H1 (cell line): ENCODE data around the gene COPZ1. TPM values are rescaled to one million over a fixed set of nuclear protein-coding genes. Genes with fewer than 3 reads are reported as not detected.

Experiments
- CTCF ChIA-PET: fragments of 300-600 bp; sonication (Branson Sonifier 250); formaldehyde crosslinking; loops from one replicate; lab custom pipeline; 2021; ENCODE audit not compliant: partially characterized antibody; lab: Charles Lee
- POLR2A ChIA-PET: fragments of 300-600 bp; sonication (Branson Sonifier 250); formaldehyde crosslinking; loops from one replicate; lab custom pipeline; 2021; ENCODE audit warnings: inconsistent platforms; ENCODE audit not compliant: partially characterized antibody; lab: Charles Lee
- DNase-seq, 2 experiments: peaks; one replicate each; pipeline versions ENCODE4 v3.0.0 to v3.0.0-alpha.2; 2010 to 2022; ENCODE audit warnings: low spot score in 2 of 2, low read depth in 1 of 2, mixed read lengths in 1 of 2
- FAIRE-seq: peaks from 2 replicates; lab custom pipeline; 2011; peaks lifted over from hg19 to GRCh38; lab: Jason Lieb, UNC
- H2AFZ ChIP-seq: 2 replicates; pipeline ENCODE4 v1.8.1; 2012; ENCODE audit warnings: low read length, inconsistent platforms
- H2AK5ac ChIP-seq: 2 replicates; pipeline ENCODE4 v1.6.1; 2013; ENCODE audit warnings: low read depth, low read length
- H2BK120ac ChIP-seq: replicated peaks from 2 replicates; pipeline ENCODE3; 2013; ENCODE audit warnings: low read depth, low read length, inconsistent platforms
- H2BK12ac ChIP-seq: 2 replicates; pipeline ENCODE4 v1.6.1; 2013; ENCODE audit warnings: low read depth, low read length
- H2BK15ac ChIP-seq: 2 replicates; pipeline ENCODE4 v1.6.1; 2013; ENCODE audit warnings: low read length
- H2BK20ac ChIP-seq: 2 replicates; pipeline ENCODE4 v1.6.1; 2013; ENCODE audit warnings: low read length
- H2BK5ac ChIP-seq: 2 replicates; pipeline ENCODE4 v1.6.1; 2013; ENCODE audit warnings: low read depth, low read length
- H3K14ac ChIP-seq: 2 replicates; pipeline ENCODE4 v1.6.1; 2013; ENCODE audit warnings: inconsistent platforms; ENCODE audit not compliant: insufficient read length
- H3K18ac ChIP-seq: 2 replicates; pipeline ENCODE4 v1.6.1; 2013; ENCODE audit warnings: low read length; ENCODE audit errors: extremely low read depth
- H3K23ac ChIP-seq: 2 replicates; pipeline ENCODE4 v1.6.1; 2013; ENCODE audit warnings: inconsistent platforms; ENCODE audit not compliant: insufficient read length
- H3K23me2 ChIP-seq: 2 replicates; pipeline ENCODE4 v1.6.1; 2013; ENCODE audit warnings: low read depth, low read length
- H3K27ac ChIP-seq: 2 replicates; pipeline ENCODE4 v1.6.1; 2011; ENCODE audit warnings: low read depth, low read length, inconsistent platforms
- H3K27me3 ChIP-seq, 4 experiments: replicated peaks in 1 of 4; 1 replicate in 1 of 4; 2 replicates in 3 of 4; pipeline versions ENCODE4 v1.6.1 to v1.8.1; 2011 to 2013; ENCODE audit warnings: low read length in 3 of 4, mild to moderate bottlenecking in 3 of 4, inconsistent platforms in 2 of 4, mixed read lengths in 2 of 4, moderate library complexity in 1 of 4; ENCODE audit not compliant: control insufficient read depth in 3 of 4, insufficient read depth in 3 of 4; ENCODE audit errors: extremely low read depth in 1 of 4
- H3K36me3 ChIP-seq, 4 experiments: 2 replicates each; pipeline versions ENCODE4 v1.6.1 to v1.8.1; 2011 to 2013; ENCODE audit warnings: mild to moderate bottlenecking in 4 of 4, low read length in 3 of 4, moderate library complexity in 2 of 4, control low read depth in 1 of 4, inconsistent platforms in 1 of 4; ENCODE audit not compliant: insufficient read depth in 4 of 4, control insufficient read depth in 2 of 4
- H3K4ac ChIP-seq: replicated peaks from 2 replicates; pipeline ENCODE3; 2013; ENCODE audit warnings: low read length, low read depth, mixed read lengths, inconsistent platforms; ENCODE audit not compliant: insufficient read length
- H3K4me1 ChIP-seq, 4 experiments: replicated peaks in 1 of 4; 1 replicate in 1 of 4; 2 replicates in 3 of 4; pipeline versions ENCODE4 v1.6.1 to v1.8.1; 2011 to 2013; ENCODE audit warnings: low read length in 3 of 4, inconsistent platforms in 2 of 4, mixed read lengths in 1 of 4; ENCODE audit not compliant: insufficient read depth in 4 of 4, control insufficient read depth in 3 of 4
- H3K4me2 ChIP-seq, 2 experiments: 2 replicates each; pipeline versions ENCODE4 v1.6.1 to v1.8.1; 2011 to 2013; ENCODE audit warnings: low read depth in 2 of 2, low read length in 2 of 2, control low read depth in 1 of 2, inconsistent platforms in 1 of 2, mild to moderate bottlenecking in 1 of 2; ENCODE audit not compliant: insufficient read depth in 1 of 2
- H3K4me3 ChIP-seq, 4 experiments: fragments of 200-600, 300-600 bp in 1 of 4; sonication (generic), shearing (Covaris generic), sonication (Bioruptor Twin) in 1 of 4; 2 replicates each; pipeline versions ENCODE4 v1.5.1 to v1.8.1; 2011 to 2016; ENCODE audit warnings: low read length in 4 of 4, low read depth in 3 of 4, control low read depth in 2 of 4, inconsistent platforms in 2 of 4, mild to moderate bottlenecking in 2 of 4, mixed read lengths in 1 of 4, moderate library complexity in 1 of 4; ENCODE audit not compliant: insufficient read depth in 2 of 4; ENCODE audit errors: extremely low read depth in 1 of 4
- H3K56ac ChIP-seq: replicated peaks from 2 replicates; pipeline ENCODE3; 2013; ENCODE audit warnings: low read depth, mild to moderate bottlenecking, mixed read lengths, low read length, inconsistent platforms; ENCODE audit not compliant: insufficient read length
- H3K79me1 ChIP-seq: 2 replicates; pipeline ENCODE4 v1.6.1; 2013; ENCODE audit warnings: low read depth, low read length, control low read depth
- H3K79me2 ChIP-seq, 2 experiments: 2 replicates each; pipeline versions ENCODE4 v1.6.1 to v1.8.1; 2012 to 2013; ENCODE audit warnings: low read length in 2 of 2, mild to moderate bottlenecking in 2 of 2, inconsistent platforms in 1 of 2; ENCODE audit not compliant: insufficient read depth in 2 of 2, control insufficient read depth in 1 of 2
- H3K9ac ChIP-seq, 4 experiments: replicated peaks in 1 of 4; 1 replicate in 1 of 4; 2 replicates in 3 of 4; pipeline versions ENCODE4 v1.6.1 to v1.8.1; 2011 to 2013; ENCODE audit warnings: low read depth in 3 of 4, low read length in 3 of 4, control low read depth in 2 of 4, mild to moderate bottlenecking in 2 of 4, moderate library complexity in 2 of 4, inconsistent platforms in 1 of 4; ENCODE audit errors: extremely low read depth in 1 of 4
- H3K9me3 ChIP-seq, 2 experiments: 2 replicates each; pipeline versions ENCODE4 v1.6.1 to v1.8.1; 2012 to 2013; ENCODE audit warnings: mild to moderate bottlenecking in 2 of 2, moderate library complexity in 2 of 2, control low read depth in 1 of 2, inconsistent platforms in 1 of 2, low read depth in 1 of 2, low read length in 1 of 2, mixed read lengths in 1 of 2; ENCODE audit not compliant: insufficient read depth in 2 of 2
- H4K20me1 ChIP-seq, 2 experiments: replicated peaks in 1 of 2; 2 replicates each; pipeline versions ENCODE3 to v1.8.1; 2011 to 2013; ENCODE audit warnings: inconsistent platforms in 2 of 2, low read length in 2 of 2, mild to moderate bottlenecking in 1 of 2; ENCODE audit not compliant: insufficient read depth in 2 of 2, control insufficient read depth in 1 of 2
- H4K5ac ChIP-seq: 2 replicates; pipeline ENCODE4 v1.6.1; 2013; ENCODE audit warnings: low read length, low read depth, mixed read lengths, inconsistent platforms; ENCODE audit not compliant: insufficient read length
- H4K8ac ChIP-seq: 2 replicates; pipeline ENCODE4 v1.8.0; 2013; ENCODE audit warnings: mild to moderate bottlenecking, moderate library complexity, low read length, inconsistent platforms; ENCODE audit not compliant: insufficient read depth; ENCODE audit errors: extremely low read depth
- H4K91ac ChIP-seq: replicated peaks from 2 replicates; pipeline ENCODE3; 2013; ENCODE audit warnings: low read length, mixed read lengths, inconsistent platforms; ENCODE audit not compliant: insufficient read length
- ASH2L ChIP-seq: fragments of 200-600, 300-600 bp; sonication (generic); IDR thresholded peaks from one replicate; pipeline ENCODE4 v1.7.1; 2017; ENCODE audit warnings: low read length
- BACH1 ChIP-seq: IDR thresholded peaks from 2 replicates; pipeline ENCODE4 v1.6.1; 2012; ENCODE audit warnings: low read length, improper control_type of control experiment
- BRCA1 ChIP-seq: IDR thresholded peaks from 2 replicates; pipeline ENCODE4 v1.6.1; 2012; ENCODE audit warnings: low read depth, low read length, improper control_type of control experiment
- E2F6 ChIP-seq: IDR thresholded peaks from 2 replicates; pipeline ENCODE4 v1.6.1; 2012; ENCODE audit warnings: inconsistent platforms
- NRF1 ChIP-seq: IDR thresholded peaks from 2 replicates; pipeline ENCODE4 v1.6.1; 2011; ENCODE audit warnings: mild to moderate bottlenecking, low read depth, low read length, improper control_type of control experiment
- POLR2A ChIP-seq, 2 experiments: IDR thresholded peaks; 1 replicate in 1 of 2; 2 replicates in 1 of 2; pipeline ENCODE4 v1.6.1; 2011; ENCODE audit warnings: low read depth in 2 of 2, low read length in 2 of 2, mild to moderate bottlenecking in 2 of 2; ENCODE audit errors: control extremely low read depth in 1 of 2
- TCF12 ChIP-seq: IDR thresholded peaks from 2 replicates; pipeline ENCODE4 v1.6.1; 2011; ENCODE audit warnings: low read depth, mild to moderate bottlenecking, low read length
- WGBS, 2 experiments: shearing (Covaris generic) in 1 of 2; methylation state at CpG; one replicate each; pipeline versions ENCODE4 v1.1.6 to v1.1.7; 2013 to 2015; ENCODE audit warnings: low lambda C conversion rate in 2 of 2, mixed read lengths in 2 of 2, inconsistent platforms in 1 of 2, low coverage in 1 of 2, missing lambda C conversion rate in 1 of 2; ENCODE audit not compliant: insufficient replicate concordance in 2 of 2, insufficient coverage in 1 of 2, insufficient read length in 1 of 2; ENCODE audit errors: extremely low coverage in 1 of 2, missing lambda C conversion rate in 1 of 2; 5-methylcytosine and 5-hydroxymethylcytosine counted together
- polyA plus RNA-seq, 7 experiments: library from polyadenylated mRNA; depleted of rRNA in 3 of 7; stranded (reverse) in 5 of 7; unstranded in 2 of 7; fragments of >200 nt in 5 of 7; fragments of 200-250 nt in 2 of 7; gene quantifications; 1 replicate in 5 of 7; 2 replicates in 1 of 7; 4 replicates in 1 of 7; pipeline versions ENCODE4 v1.2.1 to v1.2.3, GENCODE V29; 2011 to 2013; ENCODE audit warnings: missing spikeins in 2 of 7, mixed read lengths in 2 of 7
- total RNA-seq: library from RNA; stranded (reverse); fragmentation: NEBNext Ultra II Directional; extraction: Animal tissue kit (Norgen Biotek cat#: 25700); gene quantifications from 2 replicates; pipeline ENCODE4 v1.2.1, GENCODE V29; 2021

COPZ1 gene
- total and polyA plus RNA-seq, 2 of the 8 experiments (the other 6 are each of a cell fraction or from before 2014, with no cell fraction given), result 103 to 133 TPM

- H4K20me1 ChIP-seq, result peaks cover 3 to 6% of the 10 kb centered on the region in 2 experiments
- no peak for FAIRE-seq
These were observed 48.6 kb upstream of the COPZ1 start for GRCh38 chr12:54276368-54276767.

More at GRCh38 chr12:54276368-54276767, 48.6 kb upstream of the COPZ1 start:
- peaks cover under 1 to 32% (median 8%) of the 10 kb centered on the region in 4 experiments; a peak in 7 of 8 replicates for H3K36me3 ChIP-seq
- no peak overlapping the region for H2BK120ac ChIP-seq
- peaks cover 6% of the 10 kb centered on the region for H3K23me2 ChIP-seq
- no peak overlapping the region for H4K91ac ChIP-seq
- H3K23ac ChIP-seq, result no peak overlapping the region
- H2BK20ac ChIP-seq, result no peak overlapping the region
- CTCF ChIA-PET, result interaction anchor here (0.9 to 12.3 kb wide), 6 partner anchors 12 to 60 kb away, joined by 3 to 90 read pairs (median 4); no protein-coding TSS in a partner anchor
- 94% methylated on average over 3 of the region's 3 CpGs; no CpG with 5 or more reads in 1 of the 2 experiments for WGBS, 2 experiments
- no peak overlapping the region; a peak in 1 of 7 replicates for H3K9ac ChIP-seq
- no peak for TF ChIP-seq BACH1
- TF ChIP-seq ASH2L, result no peak
- no peak for TF ChIP-seq E2F6
- TF ChIP-seq BRCA1, result no peak
- TF ChIP-seq NRF1, result no peak
- TF ChIP-seq TCF12, result no peak
- TF ChIP-seq POLR2A (IDR thresholded peaks at IDR 0.05; ENCODE audit: control extremely low read depth in 1 of 2, low read depth in 2 of 2, low read length in 2 of 2), result no peak
- no peak overlapping the region for H4K5ac ChIP-seq
- POLR2A ChIA-PET, result interaction anchor here (0.7 to 44.8 kb wide), 5 partner anchors 9 to 1176 kb away, joined by 3 to 1006 read pairs (median 53); no protein-coding TSS in a partner anchor
- H3K4me1 ChIP-seq, result peaks cover 0 to 6% (median 4%) of the 10 kb centered on the region in 4 experiments; a peak in 5 of 7 replicates
- no peak overlapping the region for H2BK5ac ChIP-seq
- no peaks in the 10 kb centered on the region for H3K9me3 ChIP-seq
- H3K27me3 ChIP-seq, result no peaks in the 10 kb centered on the region
- no peak overlapping the region for H3K4ac ChIP-seq
- no peak overlapping the region for H3K27ac ChIP-seq
- H3K56ac ChIP-seq, result no peak overlapping the region
- peaks cover 13 to 68% of the 10 kb centered on the region in 2 experiments for H3K79me2 ChIP-seq
- no peak overlapping the region for H2BK15ac ChIP-seq
- H2AFZ ChIP-seq, result no peak overlapping the region
- no peak overlapping the region for H3K14ac ChIP-seq
- H3K4me3 ChIP-seq, result no peak overlapping the region
- DNase-seq, result no peak
- peaks cover 4% of the 10 kb centered on the region for H3K79me1 ChIP-seq
- no peak overlapping the region for H3K4me2 ChIP-seq
- H2AK5ac ChIP-seq, result no peak overlapping the region
- no peak overlapping the region for H2BK12ac ChIP-seq
- H4K8ac ChIP-seq, result no peak overlapping the region
- no peak overlapping the region for H3K18ac ChIP-seq
